Activated naive CD4-positive, alpha-beta T cell treated with anti-CD3 and anti-CD28 coated beads, Interleukin-2, amount 50 U/mL, for 24 hours (primary cell): ENCODE measurements around the gene MYH14.

Source experiments
- H3K27ac Mint-ChIP-seq: one replicate; pipeline ENCODE4 v1.8.0; 2021; ENCODE audit warnings: mild to moderate bottlenecking, mixed read lengths
- H3K27me3 Mint-ChIP-seq: one replicate; pipeline ENCODE4 v1.8.0; 2021; ENCODE audit warnings: mixed read lengths
- H3K36me3 Mint-ChIP-seq: one replicate; pipeline ENCODE4 v1.8.0; 2021; ENCODE audit warnings: mixed read lengths
- H3K4me1 Mint-ChIP-seq: one replicate; pipeline ENCODE4 v1.8.0; 2021; ENCODE audit warnings: mixed read lengths
- H3K4me3 Mint-ChIP-seq: one replicate; pipeline ENCODE4 v1.8.0; 2021; ENCODE audit warnings: mild to moderate bottlenecking, mixed read lengths
- H3K9me3 Mint-ChIP-seq: one replicate; pipeline ENCODE4 v1.8.0; 2021; ENCODE audit warnings: mixed read lengths

Gene MYH14

GRCh38 chr19:50280074-50280473 lies 76.7 kb downstream of the MYH14 start:
- Mint-ChIP-seq H3K27ac (no peak overlapping the region), H3K36me3 (no peaks in the 10 kb centered on the region), H3K9me3 (peaks cover 2% of the 10 kb centered on the region), H3K4me1 (no peaks in the 10 kb centered on the region), H3K27me3 (peaks cover 5% of the 10 kb centered on the region), H3K4me3 (no peak overlapping the region)

GRCh38 chr19:50280983-50281382 lies 77.6 kb downstream of the MYH14 start:
- Mint-ChIP-seq H3K4me1 (no peaks in the 10 kb centered on the region), H3K27ac (no peak overlapping the region), H3K9me3 (peaks cover 11% of the 10 kb centered on the region), H3K27me3 (peaks cover 8% of the 10 kb centered on the region), H3K36me3 (peaks cover 3% of the 10 kb centered on the region), H3K4me3 (no peak overlapping the region)

- H3K4me3 Mint-ChIP-seq: no peak overlapping the region
- H3K27me3 Mint-ChIP-seq: peaks cover 8% of the 10 kb centered on the region
- H3K27ac Mint-ChIP-seq: no peak overlapping the region
- H3K9me3 Mint-ChIP-seq: peaks cover 14% of the 10 kb centered on the region
- H3K4me1 Mint-ChIP-seq: no peaks in the 10 kb centered on the region
- peaks cover 3% of the 10 kb centered on the region for H3K36me3 Mint-ChIP-seq
Observed at GRCh38 chr19:50281491-50281890, 78.1 kb downstream of the MYH14 start.

GRCh38 chr19:50285833-50286232 lies 82.4 kb downstream of the MYH14 start:
- Mint-ChIP-seq H3K27ac (no peak overlapping the region), H3K4me1 (no peaks in the 10 kb centered on the region), H3K9me3 (peaks cover 18% of the 10 kb centered on the region), H3K27me3 (peaks cover 19% of the 10 kb centered on the region), H3K36me3 (peaks cover 7% of the 10 kb centered on the region), H3K4me3 (no peak overlapping the region)

- Mint-ChIP-seq H3K9me3 (peaks cover 18% of the 10 kb centered on the region), H3K27me3 (peaks cover 20% of the 10 kb centered on the region), H3K4me1 (no peaks in the 10 kb centered on the region)
Observed at GRCh38 chr19:50286443-50286842, 83.0 kb downstream of the MYH14 start.

GRCh38 chr19:50287331-50287730 lies 83.9 kb downstream of the MYH14 start:
- Mint-ChIP-seq H3K36me3 (peaks cover 7% of the 10 kb centered on the region), H3K4me1 (no peaks in the 10 kb centered on the region), H3K4me3 (no peak overlapping the region), H3K9me3 (peaks cover 18% of the 10 kb centered on the region), H3K27ac (no peak overlapping the region), H3K27me3 (peaks cover 22% of the 10 kb centered on the region)

More at GRCh38 chr19:50286443-50286842, 83.0 kb downstream of the MYH14 start:
- Mint-ChIP-seq H3K27ac (no peak overlapping the region), H3K4me3 (no peak overlapping the region), H3K36me3 (peaks cover 7% of the 10 kb centered on the region)

GRCh38 chr19:50288954-50289353 lies 85.5 kb downstream of the MYH14 start:
- Mint-ChIP-seq H3K27me3 (peaks cover 22% of the 10 kb centered on the region), H3K9me3 (peaks cover 18% of the 10 kb centered on the region), H3K4me1 (no peaks in the 10 kb centered on the region), H3K36me3 (peaks cover 7% of the 10 kb centered on the region), H3K27ac (no peak overlapping the region), H3K4me3 (no peak overlapping the region)

GRCh38 chr19:50290011-50290410 lies 86.6 kb downstream of the MYH14 start:
- Mint-ChIP-seq H3K4me1 (no peaks in the 10 kb centered on the region), H3K9me3 (peaks cover 17% of the 10 kb centered on the region), H3K27me3 (peaks cover 22% of the 10 kb centered on the region)

GRCh38 chr19:50290775-50291174 lies 87.4 kb downstream of the MYH14 start:
- H3K27ac Mint-ChIP-seq: no peak overlapping the region
- H3K4me1 Mint-ChIP-seq: no peaks in the 10 kb centered on the region
- peaks cover 5% of the 10 kb centered on the region for H3K36me3 Mint-ChIP-seq
- H3K27me3 Mint-ChIP-seq: peaks cover 20% of the 10 kb centered on the region
- H3K9me3 Mint-ChIP-seq: peaks cover 9% of the 10 kb centered on the region
- no peak overlapping the region for H3K4me3 Mint-ChIP-seq

More at GRCh38 chr19:50290011-50290410, 86.6 kb downstream of the MYH14 start:
- Mint-ChIP-seq H3K36me3 (peaks cover 7% of the 10 kb centered on the region), H3K4me3 (no peak overlapping the region), H3K27ac (peak overlapping the region; percentile 30)

GRCh38 chr19:50292216-50292827 lies 88.9 kb downstream of the MYH14 start:
- Mint-ChIP-seq H3K4me1 (no peaks in the 10 kb centered on the region), H3K27ac (peak overlapping the region; percentile 20), H3K36me3 (peaks cover 4% of the 10 kb centered on the region), H3K27me3 (peaks cover 19% of the 10 kb centered on the region), H3K9me3 (peaks cover 5% of the 10 kb centered on the region), H3K4me3 (no peak overlapping the region)

- Mint-ChIP-seq H3K27me3 (peaks cover 15% of the 10 kb centered on the region), H3K4me1 (no peaks in the 10 kb centered on the region), H3K36me3 (peaks cover 2% of the 10 kb centered on the region), H3K4me3 (no peak overlapping the region), H3K27ac (no peak overlapping the region), H3K9me3 (peaks cover 3% of the 10 kb centered on the region)
Observed at GRCh38 chr19:50293263-50294004, 90.0 kb downstream of the MYH14 start.

GRCh38 chr19:50300051-50300450 lies 96.6 kb downstream of the MYH14 start:
- no peaks in the 10 kb centered on the region for H3K36me3 Mint-ChIP-seq
- no peaks in the 10 kb centered on the region for H3K9me3 Mint-ChIP-seq
- H3K4me3 Mint-ChIP-seq: no peak overlapping the region
- peaks cover 10% of the 10 kb centered on the region for H3K4me1 Mint-ChIP-seq
- H3K27ac Mint-ChIP-seq: no peak overlapping the region
- peaks cover 15% of the 10 kb centered on the region for H3K27me3 Mint-ChIP-seq

GRCh38 chr19:50300814-50301606 lies 97.6 kb downstream of the MYH14 start:
- Mint-ChIP-seq H3K27me3 (peaks cover 17% of the 10 kb centered on the region), H3K4me3 (no peak overlapping the region), H3K36me3 (no peaks in the 10 kb centered on the region), H3K27ac (no peak overlapping the region), H3K9me3 (no peaks in the 10 kb centered on the region), H3K4me1 (peaks cover 10% of the 10 kb centered on the region)

GRCh38 chr19:50301607-50301971 lies 98.2 kb downstream of the MYH14 start:
- Mint-ChIP-seq H3K27ac (no peak overlapping the region), H3K27me3 (peaks cover 22% of the 10 kb centered on the region), H3K4me3 (no peak overlapping the region), H3K36me3 (no peaks in the 10 kb centered on the region), H3K4me1 (peaks cover 10% of the 10 kb centered on the region), H3K9me3 (no peaks in the 10 kb centered on the region)

GRCh38 chr19:50303558-50303957 lies 100.1 kb downstream of the MYH14 start:
- no peak overlapping the region for H3K4me3 Mint-ChIP-seq
- H3K27ac Mint-ChIP-seq: no peak overlapping the region
- peaks cover 32% of the 10 kb centered on the region for H3K27me3 Mint-ChIP-seq
- no peaks in the 10 kb centered on the region for H3K9me3 Mint-ChIP-seq
- H3K4me1 Mint-ChIP-seq: peaks cover 10% of the 10 kb centered on the region
- H3K36me3 Mint-ChIP-seq: no peaks in the 10 kb centered on the region

GRCh38 chr19:50308991-50309390 lies 105.6 kb downstream of the MYH14 start:
- Mint-ChIP-seq H3K9me3 (no peaks in the 10 kb centered on the region), H3K36me3 (no peaks in the 10 kb centered on the region), H3K4me1 (no peaks in the 10 kb centered on the region), H3K27ac (no peak overlapping the region), H3K4me3 (no peak overlapping the region), H3K27me3 (peaks cover 49% of the 10 kb centered on the region)
